LoVo (cell line): ENCODE measurements around the gene FBLN5.

Experiments
- DNase-seq: peaks from one replicate; pipeline ENCODE4 v3.0.0-alpha.2; 2016; ENCODE audit warnings: low spot score

Gene FBLN5, protein sequence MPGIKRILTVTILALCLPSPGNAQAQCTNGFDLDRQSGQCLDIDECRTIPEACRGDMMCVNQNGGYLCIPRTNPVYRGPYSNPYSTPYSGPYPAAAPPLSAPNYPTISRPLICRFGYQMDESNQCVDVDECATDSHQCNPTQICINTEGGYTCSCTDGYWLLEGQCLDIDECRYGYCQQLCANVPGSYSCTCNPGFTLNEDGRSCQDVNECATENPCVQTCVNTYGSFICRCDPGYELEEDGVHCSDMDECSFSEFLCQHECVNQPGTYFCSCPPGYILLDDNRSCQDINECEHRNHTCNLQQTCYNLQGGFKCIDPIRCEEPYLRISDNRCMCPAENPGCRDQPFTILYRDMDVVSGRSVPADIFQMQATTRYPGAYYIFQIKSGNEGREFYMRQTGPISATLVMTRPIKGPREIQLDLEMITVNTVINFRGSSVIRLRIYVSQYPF

GRCh38 chr14:91947475-91948184 lies at the start of gene FBLN5:
TSS of gene FBLN5 (minus strand) at chr14:91947694. CDS start at chr14:91947229, 465 bp downstream.
- peak; percentile 24 for DNase-seq

- DNase-seq: peak; percentile 29
Measured at GRCh38 chr14:91996948-91997371, 49.5 kb upstream of the FBLN5 start.

DNA sequence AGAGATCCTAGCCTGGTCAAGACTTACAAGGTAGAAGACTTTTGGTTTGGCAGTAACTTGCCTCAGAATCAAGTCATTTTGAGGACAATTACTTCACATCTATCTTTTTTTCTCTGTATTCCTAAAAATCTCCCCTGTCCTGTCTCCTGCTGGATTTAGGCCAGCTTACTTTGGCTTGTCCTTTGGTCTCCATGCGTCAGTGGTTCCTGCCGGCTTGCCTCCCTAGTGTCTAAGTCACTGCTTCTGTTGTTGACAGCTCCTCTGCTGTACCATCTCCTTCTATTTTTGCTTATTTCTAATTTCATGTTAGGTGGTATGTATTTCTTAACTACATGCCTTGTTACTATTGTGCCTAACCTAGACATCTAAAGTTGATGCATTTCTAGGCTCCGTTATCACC lies 39.7 kb upstream of the FBLN5 start:
- DNase-seq: no peak

GRCh38 chr14:91985521-91986255 lies 38.2 kb upstream of the FBLN5 start:
- DNase-seq: no peak

GRCh38 chr14:91985008-91985407 lies 37.5 kb upstream of the FBLN5 start:
- no peak for DNase-seq

DNA sequence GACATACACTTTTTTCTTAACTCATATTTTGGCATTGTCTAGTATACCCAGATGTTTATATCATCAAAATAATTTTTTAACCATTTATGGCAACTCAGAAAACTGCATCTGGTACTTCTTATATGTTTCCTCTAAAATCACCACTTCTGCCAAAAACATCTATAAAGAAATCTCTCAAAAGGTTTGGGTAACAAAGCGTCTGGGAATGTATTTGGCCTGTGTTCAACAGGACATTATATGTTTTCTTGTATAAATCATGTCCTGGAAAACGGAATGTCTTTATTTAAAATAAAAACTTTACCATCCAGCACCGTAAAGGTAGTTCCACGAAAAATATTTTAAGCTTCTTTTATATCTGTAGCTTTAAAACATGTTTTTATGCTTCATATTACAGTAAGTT lies 36.1 kb upstream of the FBLN5 start:
- no peak for DNase-seq

DNA sequence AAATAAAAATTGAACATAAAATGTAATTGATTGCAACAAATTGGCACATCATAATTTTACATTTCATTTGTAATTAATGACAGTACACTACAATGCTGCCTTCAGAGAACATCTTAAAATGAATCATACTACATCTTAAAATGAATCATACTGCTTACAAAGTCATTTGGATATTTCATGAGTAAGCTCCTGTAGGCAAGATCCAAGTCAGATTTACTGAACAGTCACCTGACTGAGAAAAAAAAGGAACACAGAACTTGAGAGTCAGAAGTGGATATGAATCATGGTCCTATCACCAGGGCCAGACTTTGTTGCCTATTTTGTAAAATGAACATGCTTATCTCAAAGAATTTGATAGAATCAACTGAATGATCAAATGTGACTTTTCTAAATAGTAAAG lies 32.7 kb upstream of the FBLN5 start:
- DNase-seq: peak; percentile 58

- no peak for DNase-seq
Measured at GRCh38 chr14:91977884-91978283, 30.4 kb upstream of the FBLN5 start.

DNA sequence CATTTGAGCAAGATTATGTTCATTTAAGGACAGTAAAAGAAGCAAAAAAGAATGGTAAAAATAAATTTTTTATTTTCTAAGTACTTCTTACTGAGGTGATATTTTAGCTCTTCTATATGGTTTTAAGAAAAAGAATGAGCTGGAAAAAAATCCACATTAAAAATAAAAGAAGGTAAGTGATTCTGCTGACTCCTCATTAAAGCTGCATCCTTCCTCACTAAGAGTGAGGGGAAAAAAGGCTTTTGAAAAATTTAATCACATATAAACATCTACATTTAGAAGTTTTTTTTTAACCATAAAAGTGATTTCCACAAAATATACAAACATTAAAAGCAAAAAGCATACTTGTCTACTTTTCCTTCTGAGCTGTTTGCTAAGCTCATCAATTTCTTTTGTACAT lies 28.3 kb upstream of the FBLN5 start:
- DNase-seq: no peak

DNA sequence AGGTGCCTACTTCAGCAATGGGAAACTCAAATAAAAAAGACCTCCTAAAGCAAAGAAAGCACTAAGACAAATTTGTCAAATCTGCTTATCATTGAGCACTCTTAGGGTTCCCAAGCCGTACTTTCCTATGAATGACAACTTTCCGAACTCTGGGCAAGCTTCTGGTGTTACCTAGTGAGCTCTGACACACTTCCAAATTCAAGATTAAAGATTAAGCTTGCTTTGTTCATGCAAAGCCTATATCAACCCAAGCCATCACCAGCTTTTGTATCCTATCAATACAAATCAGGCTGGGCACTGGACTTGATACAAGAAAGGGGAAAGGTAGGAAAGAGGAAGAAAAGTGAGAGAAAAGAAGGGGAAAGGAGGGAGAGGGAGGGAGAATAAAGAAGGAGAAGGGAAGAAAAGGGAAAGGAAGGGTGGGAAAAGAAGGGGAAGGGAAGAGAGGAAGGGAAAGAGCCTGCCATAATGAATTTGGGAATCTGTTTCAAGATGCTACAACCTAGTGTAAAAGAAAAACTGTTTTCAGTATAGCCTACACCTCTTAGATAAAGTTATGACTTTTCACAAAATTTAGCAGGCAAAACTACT lies 23.8 kb upstream of the FBLN5 start:
- DNase-seq: no peak

DNA sequence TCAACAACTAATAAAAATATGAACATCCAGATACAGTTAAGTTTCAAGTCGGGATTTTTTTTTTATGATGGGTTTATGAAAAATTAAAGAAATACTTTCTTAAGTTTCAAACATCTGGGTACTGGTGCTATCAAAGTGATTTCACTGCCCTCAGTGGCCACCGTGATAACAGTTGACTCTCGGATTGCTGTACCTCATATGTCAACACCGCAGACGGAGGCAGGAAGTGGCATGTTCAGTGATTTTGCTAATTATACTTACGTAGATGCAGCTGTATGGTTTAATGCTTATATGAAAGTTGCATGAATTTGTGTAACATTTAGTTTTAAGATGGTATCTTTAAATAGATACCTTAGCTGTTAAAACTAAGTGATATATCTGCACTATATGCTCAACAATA lies 20.8 kb upstream of the FBLN5 start:
- no peak for DNase-seq

DNA sequence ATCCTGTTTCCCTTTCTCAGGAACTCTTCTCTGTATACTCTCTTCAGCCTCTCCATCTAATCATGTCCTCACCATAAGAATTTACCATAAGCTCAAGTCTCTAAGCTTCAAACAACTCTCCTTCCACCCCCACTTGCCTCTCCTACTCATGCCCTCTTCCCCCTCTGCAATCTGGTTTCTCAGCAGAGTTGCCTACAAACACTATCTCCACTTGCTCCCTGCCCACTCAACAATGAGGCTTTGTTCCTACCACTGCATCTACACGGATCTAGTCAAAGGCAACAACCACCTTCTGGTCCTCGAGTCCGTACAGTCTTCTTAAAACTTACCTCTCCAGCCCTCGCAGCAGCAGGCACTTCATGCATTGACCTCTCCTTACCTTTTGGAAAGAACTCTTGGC lies 17.2 kb upstream of the FBLN5 start:
- DNase-seq: no peak

DNA sequence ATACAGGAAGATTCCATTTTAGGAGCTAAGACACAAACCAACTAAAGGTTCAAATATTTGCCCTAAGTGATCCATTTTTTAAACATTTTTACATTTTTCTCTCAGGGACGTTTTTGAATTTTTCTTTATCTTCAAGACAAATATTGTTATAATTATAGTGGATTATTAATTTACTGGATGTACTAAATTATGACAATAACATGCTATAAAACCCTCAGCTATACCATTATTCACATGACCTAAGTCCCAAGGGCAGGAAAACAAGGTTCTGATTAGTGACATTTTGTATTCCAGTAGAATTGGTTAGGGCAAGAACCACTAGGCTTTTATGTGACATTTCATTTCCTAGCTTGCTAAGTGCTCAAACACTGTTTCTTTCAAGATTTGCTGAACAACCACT lies 16.5 kb upstream of the FBLN5 start:
- no peak for DNase-seq

- DNase-seq: no peak
Measured at GRCh38 chr14:91963465-91963864, 16.0 kb upstream of the FBLN5 start.

GRCh38 chr14:91961297-91962220 lies 14.1 kb upstream of the FBLN5 start:
- DNase-seq: no peak

GRCh38 chr14:91957876-91958313 lies 10.4 kb upstream of the FBLN5 start:
- DNase-seq: no peak

GRCh38 chr14:91956616-91957015 lies 9.1 kb upstream of the FBLN5 start:
- DNase-seq: no peak

GRCh38 chr14:91955168-91955567 lies 7.7 kb upstream of the FBLN5 start:
- DNase-seq: no peak

DNA sequence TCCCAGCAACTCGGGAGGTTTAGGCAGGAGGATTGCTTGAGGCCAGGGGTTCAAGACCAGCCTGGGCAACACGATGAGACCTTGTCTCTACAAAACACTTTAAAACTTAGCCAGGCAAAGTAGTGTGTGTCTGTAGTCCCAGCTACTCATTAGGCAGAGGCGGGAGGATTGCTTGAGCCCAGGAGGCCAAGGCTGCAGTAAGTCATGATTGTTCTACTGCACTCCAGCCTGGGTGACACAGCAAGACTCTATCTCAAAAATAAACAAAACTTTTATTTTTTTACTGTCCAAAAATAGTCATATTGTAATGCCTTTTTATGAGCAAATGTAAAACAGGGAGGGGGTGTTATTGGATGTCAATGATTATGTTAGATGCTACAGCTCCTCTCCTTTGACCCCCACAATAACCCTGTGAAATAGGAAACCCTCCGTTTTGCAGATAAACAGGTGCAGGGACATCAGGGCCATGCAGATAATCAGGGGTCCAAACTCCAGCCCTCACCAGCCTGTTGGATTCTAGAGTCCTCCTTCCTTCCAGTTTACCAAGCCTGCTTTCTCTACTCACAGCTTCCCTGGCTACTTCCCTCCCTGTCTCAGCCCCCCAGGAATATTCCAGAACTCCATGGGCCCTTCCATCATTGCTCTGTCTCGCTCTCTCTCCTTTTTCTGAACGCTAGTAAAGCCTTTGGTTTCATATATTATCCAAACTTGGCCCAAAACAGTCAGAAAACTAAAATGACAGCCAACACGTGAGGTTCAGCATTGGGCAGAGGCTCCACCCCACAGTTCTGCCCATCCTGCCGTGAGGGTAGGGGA lies 5.9 kb upstream of the FBLN5 start:
- DNase-seq: no peak
